HG03097 (cell line): ENCODE data around the gene ADGRG6.
"Not testable (repeated sequence)": the region's sequence is repeated elsewhere in the genome, so short reads cannot be mapped to it uniquely, and the experiment has no call there.

ENCODE experiments used
- ATAC-seq: cut with Tn5 transposase; IDR thresholded peaks from one replicate; pipeline ENCODE4 v1.9.1; 2021; ENCODE audit not compliant: unreplicated experiment, low FRiP score

Gene ADGRG6

GRCh38 chr6:142342986-142343385, 41.2 kb downstream of the ADGRG6 start:
- ATAC-seq, result no peak

GRCh38 chr6:142343938-142344337, 42.1 kb downstream of the ADGRG6 start:
- ATAC-seq, result no peak

- ATAC-seq, result no peak
These were observed 43.5 kb downstream of the ADGRG6 start for GRCh38 chr6:142345261-142345660.

- not testable (repeated sequence) for ATAC-seq
These were observed 44.4 kb downstream of the ADGRG6 start for GRCh38 chr6:142346166-142346565.

GRCh38 chr6:142349215-142349823, 47.5 kb downstream of the ADGRG6 start:
- no peak for ATAC-seq

GRCh38 chr6:142350309-142350708, 48.5 kb downstream of the ADGRG6 start:
- no peak for ATAC-seq

GRCh38 chr6:142353690-142354089, 51.9 kb downstream of the ADGRG6 start:
- no peak for ATAC-seq

- ATAC-seq, result no peak
These were observed 52.8 kb downstream of the ADGRG6 start for GRCh38 chr6:142354650-142355049.

- ATAC-seq, result no peak
These were observed 53.8 kb downstream of the ADGRG6 start for GRCh38 chr6:142355520-142356174.

- ATAC-seq, result no peak
These were observed 54.5 kb downstream of the ADGRG6 start for GRCh38 chr6:142356201-142356883.

GRCh38 chr6:142356884-142357225, 55.0 kb downstream of the ADGRG6 start:
- no peak for ATAC-seq

- ATAC-seq, result no peak
These were observed 56.1 kb downstream of the ADGRG6 start for GRCh38 chr6:142357879-142358278.

GRCh38 chr6:142359271-142359960, 57.6 kb downstream of the ADGRG6 start:
- ATAC-seq, result no peak

GRCh38 chr6:142361345-142361744, 59.5 kb downstream of the ADGRG6 start:
- ATAC-seq, result no peak

- ATAC-seq, result no peak
These were observed 60.3 kb downstream of the ADGRG6 start for GRCh38 chr6:142361779-142362750.

- ATAC-seq, result no peak
These were observed 65.3 kb downstream of the ADGRG6 start for GRCh38 chr6:142367061-142367460.

- ATAC-seq, result no peak
These were observed 65.8 kb downstream of the ADGRG6 start for GRCh38 chr6:142367501-142368018.

GRCh38 chr6:142369266-142369665, 67.5 kb downstream of the ADGRG6 start:
- no peak for ATAC-seq

- ATAC-seq, result no peak
These were observed 70.5 kb downstream of the ADGRG6 start for GRCh38 chr6:142372348-142372747.
